OCI-LY3 (cell line): Measurements from ENCODE around the gene PLA2G2F.

ENCODE experiments used
- CTCF ChIP-seq: fragments of 200-600, 300-600 bp; sonication (generic); IDR thresholded peaks from 2 replicates; pipeline ENCODE4 v1.5.1; 2014; ENCODE audit warnings: antibody characterized with exemption, low read length, low read depth
- EZH2phosphoT487 ChIP-seq: fragments of 200-600 bp; shearing (Covaris generic); IDR thresholded peaks from 2 replicates; pipeline ENCODE4 v1.6.1; 2018; ENCODE audit warnings: antibody characterized with exemption, mixed run types, low read depth

GRCh38 chr1:20093303-20093702 lies 45.8 kb upstream of the PLA2G2F start:
- TF ChIP-seq CTCF = no peak
- no peak for TF ChIP-seq EZH2phosphoT487
